Spleen (tissue), 7 donors: ENCODE measurements around the gene SCAMP4.

Source experiments
- CTCF ChIP-seq, 11 experiments: fragments of 200-600 bp in 7 of 11; fragments of 450-650 bp in 4 of 11; sonication (generic) in 4 of 11; IDR thresholded peaks in 8 of 11; conservative IDR thresholded peaks in 3 of 11; 1 replicate in 7 of 11; 2 replicates in 4 of 11; pipeline versions ENCODE4 v1.4.0 to v1.8.0; 2016 to 2021; ENCODE audit warnings: antibody characterized with exemption in 11 of 11, inconsistent platforms in 4 of 11, mild to moderate bottlenecking in 1 of 11
- POLR2A ChIP-seq, 3 donors: fragments of 450-650 bp; IDR thresholded peaks; one replicate each; pipeline ENCODE4 v1.5.1; 2017; ENCODE audit warnings: antibody characterized with exemption in 3 of 3, mild to moderate bottlenecking in 1 of 3
- POLR2AphosphoS5 ChIP-seq, 3 donors: sonication (generic); formaldehyde crosslinking; IDR thresholded peaks; one replicate each; pipeline ENCODE4 v1.5.1; 2017; ENCODE audit warnings: antibody characterized with exemption in 3 of 3
- donor health status: DM: no; HTN: no; CAD: no; lungs with moderate emphysema.
- donor health status: DM: no; HTN: no; CAD: no.
- donor health status: DM: no; HTN: no; CAD: no.

- no peak for TF ChIP-seq CTCF (IDR thresholded peaks at IDR 0.05 in 8 of 11, conservative IDR thresholded peaks at IDR 0.05 in 3 of 11)
- no peak for TF ChIP-seq POLR2A (IDR thresholded peaks at IDR 0.05)
- peak in 1 of 3 donors; percentile 15 for TF ChIP-seq POLR2AphosphoS5 (IDR thresholded peaks at IDR 0.05)
These were observed 38.5 kb downstream of the SCAMP4 start for GRCh38 chr19:1943661-1944087.
